ENCODE data around the gene PRKRA. TPM values are rescaled to one million over a fixed set of nuclear protein-coding genes. Genes with fewer than 3 reads are reported as not detected.

Gene PRKRA
- polyA plus RNA-seq, 1 of the 3 experiments (the other 2 are of a cell fraction): 44.3 TPM

GRCh38 chr2:178395941-178396570, 54.9 kb downstream of the PRKRA start:
- Histone ChIP-seq H3K27ac (ENCODE audit: low read depth in 2 of 2, low read length in 1 of 2) (no peak overlapping the region), H3K9ac (no peak overlapping the region), H3K9me3 (no peaks in the 10 kb centered on the region), H3K36me3 (replicated peaks in 1 of 2; ENCODE audit: control insufficient read depth in 1 of 2, insufficient read depth in 2 of 2, low read length in 1 of 2) (peaks cover 0 to 3% of the 10 kb centered on the region in 2 experiments), H2AFZ (ENCODE audit: low read depth) (no peak overlapping the region), H3K79me2 (ENCODE audit: insufficient read depth) (no peaks in the 10 kb centered on the region), H4K20me1 (ENCODE audit: insufficient read depth) (no peaks in the 10 kb centered on the region), H3K4me2 (no peak overlapping the region), H3K9me2 (no peaks in the 10 kb centered on the region), H3K4me3 (ENCODE audit: low read depth in 2 of 2, low read length in 1 of 2) (no peak overlapping the region), H3F3A (replicated peaks; ENCODE audit: insufficient read depth) (no peaks in the 10 kb centered on the region), H3K4me1 (ENCODE audit: control insufficient read depth in 1 of 2, insufficient read depth in 2 of 2, low read depth in 1 of 2, low read length in 1 of 2) (peaks cover 0 to 3% of the 10 kb centered on the region in 2 experiments; a peak in 1 of 4 replicates), H3K27me3 (ENCODE audit: insufficient read depth) (no peaks in the 10 kb centered on the region)
- POLR2A ChIA-PET: interaction anchor here (1.3 kb wide), 1 partner anchor 17 kb away, joined by 7 read pairs; no protein-coding TSS in a partner anchor
- WGBS (ENCODE audit: low lambda C conversion rate): 82% methylated on average over 8 of the region's 8 CpGs
- CTCF ChIA-PET: interaction anchor here (0.6 to 14.9 kb wide), 9 partner anchors 10 to 263 kb away, joined by 3 to 199 read pairs (median 4); no protein-coding TSS in a partner anchor
- TF ChIP-seq JUND (IDR thresholded peaks at IDR 0.05) (no peak), NRF1 (IDR thresholded peaks at IDR 0.05; ENCODE audit: low read depth, low read length) (no peak), RAD21 (IDR thresholded peaks at IDR 0.05; ENCODE audit: low read length) (no peak), TAF1 (IDR thresholded peaks at IDR 0.05; ENCODE audit: borderline replicate concordance, low read depth, low read length) (no peak), TEAD4 (IDR thresholded peaks at IDR 0.05; ENCODE audit: borderline replicate concordance, insufficient read depth) (no peak), FOXJ3 (CRISPR knock-in tag; IDR thresholded peaks at IDR 0.05) (no peak), REST (IDR thresholded peaks at IDR 0.05; ENCODE audit: low read depth, low read length) (no peak), POLR2AphosphoS5 (IDR thresholded peaks at IDR 0.05; ENCODE audit: low read depth, low read length) (no peak), EP300 (IDR thresholded peaks at IDR 0.05; ENCODE audit: borderline replicate concordance in 1 of 2, low read depth in 1 of 2, low read length in 1 of 2) (no peak), FOXM1 (IDR thresholded peaks at IDR 0.05; ENCODE audit: low read depth) (no peak)
- DNase-seq: no peak

GRCh38 chr2:178395295-178395694, 55.7 kb downstream of the PRKRA start:
- Histone ChIP-seq H3K79me2 (ENCODE audit: insufficient read depth) (no peaks in the 10 kb centered on the region), H3K36me3 (replicated peaks in 1 of 2; ENCODE audit: control insufficient read depth in 1 of 2, insufficient read depth in 2 of 2, low read length in 1 of 2) (peaks cover 0 to 4% of the 10 kb centered on the region in 2 experiments), H3F3A (replicated peaks; ENCODE audit: insufficient read depth) (no peaks in the 10 kb centered on the region), H3K4me2 (no peak overlapping the region), H3K27me3 (ENCODE audit: insufficient read depth) (no peaks in the 10 kb centered on the region), H3K4me1 (ENCODE audit: control insufficient read depth in 1 of 2, insufficient read depth in 2 of 2, low read depth in 1 of 2, low read length in 1 of 2) (peaks cover 0 to 3% of the 10 kb centered on the region in 2 experiments; a peak in 1 of 4 replicates), H3K4me3 (ENCODE audit: low read depth in 2 of 2, low read length in 1 of 2) (no peak overlapping the region), H3K9ac (no peak overlapping the region), H3K9me2 (no peaks in the 10 kb centered on the region), H3K27ac (ENCODE audit: low read depth in 2 of 2, low read length in 1 of 2) (no peak overlapping the region), H3K9me3 (no peaks in the 10 kb centered on the region), H4K20me1 (ENCODE audit: insufficient read depth) (no peaks in the 10 kb centered on the region), H2AFZ (ENCODE audit: low read depth) (no peak overlapping the region)
- no peak for DNase-seq
- 94% methylated on average over 2 of the region's 2 CpGs for WGBS (ENCODE audit: low lambda C conversion rate)
- no peak for TF ChIP-seq FOSL2 (IDR thresholded peaks at IDR 0.05; ENCODE audit: borderline replicate concordance, low read depth)
- no peak for TF ChIP-seq JUND (IDR thresholded peaks at IDR 0.05)
- TF ChIP-seq CTCF (IDR thresholded peaks at IDR 0.05): no peak
- no peak for TF ChIP-seq SIN3A (IDR thresholded peaks at IDR 0.05; ENCODE audit: borderline replicate concordance, low read depth, low read length)
- TF ChIP-seq MEF2A (IDR thresholded peaks at IDR 0.05; ENCODE audit: borderline replicate concordance, low read depth): no peak
- no peak for TF ChIP-seq NFIC (IDR thresholded peaks at IDR 0.05; ENCODE audit: borderline replicate concordance)
- TF ChIP-seq ELF1 (IDR thresholded peaks at IDR 0.05): no peak
- ChIA-PET POLR2A (interaction anchor here (1.3 kb wide), 1 partner anchor 18 kb away, joined by 7 read pairs; no protein-coding TSS in a partner anchor), CTCF (interaction anchor here (0.8 to 14.9 kb wide), 7 partner anchors 9 to 284 kb away, joined by 3 to 199 read pairs (median 4); no protein-coding TSS in a partner anchor)

Measured in SK-N-SH (cell line).